ENCODE results near the gene COA7. TPM values are rescaled to one million over a fixed set of nuclear protein-coding genes. Genes with fewer than 3 reads are reported as not detected.
"Not testable (repeated sequence)": the region's sequence is repeated elsewhere in the genome, so short reads cannot be mapped to it uniquely, and the experiment has no call there.

COA7 gene
- total RNA-seq, 2 experiments from 2014 or later: 16.1 to 26.3 TPM

DNA sequence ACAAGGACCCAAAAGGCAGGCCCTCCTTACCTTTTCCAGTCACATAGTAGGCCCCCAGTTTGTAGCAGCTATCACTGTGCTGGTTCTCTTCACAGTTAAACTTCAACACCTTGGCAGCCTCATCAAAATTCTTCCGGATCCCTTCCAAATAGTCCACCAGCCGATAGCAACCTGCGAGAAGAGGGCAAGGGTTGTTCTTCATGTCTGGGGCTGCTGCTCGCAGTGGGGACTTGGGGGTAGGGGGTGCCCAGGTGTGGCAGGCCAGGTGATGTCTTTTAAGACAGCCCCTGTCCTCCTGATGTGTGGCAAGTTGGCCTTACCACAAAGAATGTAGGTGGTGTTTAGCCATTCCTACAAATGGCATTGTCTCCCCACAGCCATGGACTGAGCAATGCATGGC lies 5.5 kb downstream of the COA7 start:
- Mint-ChIP-seq H3K27me3 (no peaks in the 10 kb centered on the region), H3K4me3 (no peak overlapping the region), H3K36me3 (peaks cover 45% of the 10 kb centered on the region), H3K9me3 (ENCODE audit: low read depth) (no peaks in the 10 kb centered on the region), H3K27ac (no peak overlapping the region), H3K4me1 (peaks cover 18% of the 10 kb centered on the region)
- ATAC-seq: no peak
- CTCF ChIA-PET: no interaction called here
- DNase-seq: no peak

GRCh38 chr1:52691821-52692220 lies 6.3 kb downstream of the COA7 start:
- no peaks in the 10 kb centered on the region for H3K9me3 Mint-ChIP-seq (ENCODE audit: low read depth)
- CTCF ChIA-PET: no interaction called here
- peaks cover 13% of the 10 kb centered on the region for H3K4me1 Mint-ChIP-seq
- no peak for ATAC-seq
- H3K27ac Mint-ChIP-seq: no peak overlapping the region
- no peaks in the 10 kb centered on the region for H3K27me3 Mint-ChIP-seq
- no peak for DNase-seq
- H3K4me3 Mint-ChIP-seq: no peak overlapping the region
- H3K36me3 Mint-ChIP-seq: peaks cover 48% of the 10 kb centered on the region

- H3K4me1 Mint-ChIP-seq: peaks cover 21% of the 10 kb centered on the region
- H3K4me3 Mint-ChIP-seq: no peak overlapping the region
- CTCF ChIA-PET: interaction anchor here (0.7 to 2.9 kb wide), 20 partner anchors 9 to 327 kb away, joined by 3 to 18 read pairs (median 4); partner anchors contain the start of genes ORC1, PRPF38A and TUT4
- peaks cover 38% of the 10 kb centered on the region for H3K36me3 Mint-ChIP-seq
- peaks cover 3% of the 10 kb centered on the region for H3K9me3 Mint-ChIP-seq (ENCODE audit: low read depth)
- H3K27ac Mint-ChIP-seq: no peak overlapping the region
- ATAC-seq (no peak), DNase-seq (no peak)
- no peaks in the 10 kb centered on the region for H3K27me3 Mint-ChIP-seq
Observed at GRCh38 chr1:52686830-52687229, 11.3 kb downstream of the COA7 start.

GRCh38 chr1:52686261-52686751 lies 11.8 kb downstream of the COA7 start:
- CTCF ChIA-PET: interaction anchor here (0.7 to 2.9 kb wide), 22 partner anchors 9 to 328 kb away, joined by 3 to 18 read pairs (median 4); partner anchors contain the start of genes CC2D1B, ORC1, PRPF38A and TUT4
- peak; percentile 95 for ATAC-seq
- not testable (repeated sequence) for H3K9me3 Mint-ChIP-seq (ENCODE audit: low read depth); H3K4me3 Mint-ChIP-seq; H3K27me3 Mint-ChIP-seq
- Mint-ChIP-seq H3K36me3 (peaks cover 36% of the 10 kb centered on the region), H3K27ac (peak overlapping the region; percentile 68), H3K4me1 (peaks cover 19% of the 10 kb centered on the region)
- peak; percentile 86 for DNase-seq

DNA sequence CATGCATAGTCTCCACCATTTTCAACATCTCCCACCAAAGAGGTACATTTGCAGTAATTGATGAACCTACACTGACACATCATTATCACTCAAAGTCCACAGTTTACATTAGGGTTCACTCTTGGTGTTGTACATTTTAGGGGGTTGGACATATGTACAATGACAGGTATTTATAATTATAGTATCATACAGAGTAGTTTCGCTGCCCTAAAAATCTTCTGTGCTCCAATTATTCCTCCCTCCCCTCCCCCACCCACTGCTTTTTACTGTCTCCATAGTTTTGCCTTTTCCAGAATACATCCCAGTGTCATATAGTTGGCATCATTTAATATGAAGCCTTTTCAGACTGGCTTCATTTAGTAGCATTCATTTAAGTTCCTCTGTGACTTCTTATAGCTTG lies 13.6 kb downstream of the COA7 start:
- peak overlapping the region; percentile 50 for H3K27ac Mint-ChIP-seq
- H3K4me3 Mint-ChIP-seq: no peak overlapping the region
- DNase-seq (no peak), ATAC-seq (no peak)
- H3K9me3 Mint-ChIP-seq (ENCODE audit: low read depth): peaks cover 3% of the 10 kb centered on the region
- H3K36me3 Mint-ChIP-seq: peaks cover 30% of the 10 kb centered on the region
- CTCF ChIA-PET: interaction anchor here (1.3 to 2.2 kb wide), 4 partner anchors 12 to 237 kb away, joined by 3 to 11 read pairs (median 4); partner anchors contain the start of genes ECHDC2 and TUT4
- peaks cover 19% of the 10 kb centered on the region for H3K4me1 Mint-ChIP-seq
- H3K27me3 Mint-ChIP-seq: no peaks in the 10 kb centered on the region

- ATAC-seq: peak; percentile 51
- CTCF ChIA-PET: interaction anchor here (1.4 kb wide), 1 partner anchor 13 kb away, joined by 4 read pairs; no protein-coding TSS in a partner anchor
- Mint-ChIP-seq H3K9me3 (ENCODE audit: low read depth) (peaks cover 3% of the 10 kb centered on the region), H3K36me3 (peaks cover 25% of the 10 kb centered on the region), H3K27ac (peak overlapping the region; percentile 7), H3K27me3 (no peaks in the 10 kb centered on the region), H3K4me3 (no peak overlapping the region), H3K4me1 (peaks cover 19% of the 10 kb centered on the region)
- no peak for DNase-seq
Observed at GRCh38 chr1:52683367-52683940, 14.7 kb downstream of the COA7 start.

GRCh38 chr1:52681136-52681535 lies 17.0 kb downstream of the COA7 start:
- no peaks in the 10 kb centered on the region for H3K27me3 Mint-ChIP-seq
- DNase-seq (no peak), ATAC-seq (no peak)
- no peak overlapping the region for H3K4me3 Mint-ChIP-seq
- no peak overlapping the region for H3K27ac Mint-ChIP-seq
- CTCF ChIA-PET: no interaction called here
- H3K4me1 Mint-ChIP-seq: peaks cover 16% of the 10 kb centered on the region
- peaks cover 3% of the 10 kb centered on the region for H3K9me3 Mint-ChIP-seq (ENCODE audit: low read depth)
- H3K36me3 Mint-ChIP-seq: peaks cover 13% of the 10 kb centered on the region

DNA sequence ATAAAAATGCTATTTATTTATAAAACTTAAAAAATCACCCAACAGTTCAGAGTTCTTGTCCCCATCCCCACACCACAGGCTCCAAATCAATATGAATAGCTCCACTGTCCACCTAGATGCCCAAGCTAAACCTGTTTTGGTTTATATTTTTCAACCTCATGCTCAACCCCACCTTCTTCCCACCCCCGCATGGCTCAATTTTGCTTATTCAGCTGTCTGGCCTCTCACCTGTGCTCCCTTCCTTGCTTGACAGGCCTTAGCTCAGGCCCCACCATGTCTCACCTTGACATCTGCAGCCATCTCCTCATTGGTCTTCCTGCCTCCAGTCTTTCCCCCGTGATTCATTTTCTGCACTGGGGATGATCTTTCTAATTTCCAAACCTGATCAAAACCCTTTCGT lies 17.8 kb downstream of the COA7 start:
- peaks cover 11% of the 10 kb centered on the region for H3K36me3 Mint-ChIP-seq
- no peak overlapping the region for H3K4me3 Mint-ChIP-seq
- ATAC-seq (no peak), DNase-seq (no peak)
- H3K27ac Mint-ChIP-seq: no peak overlapping the region
- CTCF ChIA-PET: no interaction called here
- peaks cover 13% of the 10 kb centered on the region for H3K4me1 Mint-ChIP-seq
- peaks cover 3% of the 10 kb centered on the region for H3K9me3 Mint-ChIP-seq (ENCODE audit: low read depth)
- no peaks in the 10 kb centered on the region for H3K27me3 Mint-ChIP-seq

DNA sequence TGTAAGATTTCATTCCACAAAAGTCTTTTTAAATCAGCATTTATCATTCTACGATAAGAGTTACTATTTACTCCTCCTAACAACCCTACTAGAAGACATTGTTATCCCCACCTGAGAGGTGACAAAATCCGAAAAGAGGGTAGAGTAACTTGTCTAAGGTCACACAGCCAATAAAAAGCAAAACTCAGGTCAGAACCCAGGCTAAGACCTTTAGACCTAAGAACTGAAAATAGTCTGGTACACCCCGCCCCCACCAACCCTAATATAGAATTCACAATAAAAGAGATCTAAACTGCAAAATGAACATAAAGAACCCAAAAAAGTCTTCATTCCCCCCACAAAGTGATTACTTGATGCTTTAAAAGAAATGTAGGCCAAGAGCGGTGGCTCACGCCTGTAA lies 18.6 kb downstream of the COA7 start:
- Mint-ChIP-seq H3K4me3 (no peak overlapping the region), H3K27me3 (no peaks in the 10 kb centered on the region), H3K27ac (no peak overlapping the region), H3K4me1 (peaks cover 16% of the 10 kb centered on the region), H3K9me3 (ENCODE audit: low read depth) (peaks cover 3% of the 10 kb centered on the region), H3K36me3 (peaks cover 7% of the 10 kb centered on the region)
- CTCF ChIA-PET: no interaction called here
- no peak for ATAC-seq
- DNase-seq: no peak

GRCh38 chr1:52679048-52679447 lies 19.1 kb downstream of the COA7 start:
- no peak for ATAC-seq
- H3K27ac Mint-ChIP-seq: no peak overlapping the region
- DNase-seq: no peak
- peaks cover 18% of the 10 kb centered on the region for H3K4me1 Mint-ChIP-seq
- peaks cover 3% of the 10 kb centered on the region for H3K9me3 Mint-ChIP-seq (ENCODE audit: low read depth)
- H3K4me3 Mint-ChIP-seq: no peak overlapping the region
- CTCF ChIA-PET: no interaction called here
- H3K27me3 Mint-ChIP-seq: no peaks in the 10 kb centered on the region
- peaks cover 7% of the 10 kb centered on the region for H3K36me3 Mint-ChIP-seq

GRCh38 chr1:52677076-52677806 lies 20.9 kb downstream of the COA7 start:
- no peaks in the 10 kb centered on the region for H3K9me3 Mint-ChIP-seq (ENCODE audit: low read depth)
- CTCF ChIA-PET: interaction anchor here (0.7 to 0.9 kb wide), 2 partner anchors 9 to 11 kb away, joined by 3 read pairs; no protein-coding TSS in a partner anchor
- peaks cover 13% of the 10 kb centered on the region for H3K4me1 Mint-ChIP-seq
- no peak overlapping the region for H3K4me3 Mint-ChIP-seq
- DNase-seq: no peak
- peaks cover 2% of the 10 kb centered on the region for H3K36me3 Mint-ChIP-seq
- H3K27ac Mint-ChIP-seq: no peak overlapping the region
- ATAC-seq: no peak
- no peaks in the 10 kb centered on the region for H3K27me3 Mint-ChIP-seq

- H3K9me3 Mint-ChIP-seq (ENCODE audit: low read depth): no peaks in the 10 kb centered on the region
- DNase-seq (no peak), ATAC-seq (no peak)
- H3K27ac Mint-ChIP-seq: no peak overlapping the region
- peaks cover 2% of the 10 kb centered on the region for H3K36me3 Mint-ChIP-seq
- CTCF ChIA-PET: interaction anchor here (0.6 to 3.1 kb wide), 3 partner anchors 10 to 253 kb away, joined by 3 to 18 read pairs (median 3); no protein-coding TSS in a partner anchor
- no peak overlapping the region for H3K4me3 Mint-ChIP-seq
- no peaks in the 10 kb centered on the region for H3K27me3 Mint-ChIP-seq
- H3K4me1 Mint-ChIP-seq: peaks cover 13% of the 10 kb centered on the region
Observed at GRCh38 chr1:52676249-52676903, 21.8 kb downstream of the COA7 start.
